Measurements from ENCODE around the gene ZMAT3.

ZMAT3 gene

GRCh38 chr3:179091113-179091512, 19.5 kb upstream of the ZMAT3 start:
- Histone ChIP-seq H3K9ac (ENCODE audit: low read depth in 1 of 2, low read length in 2 of 2) (no peak overlapping the region), H3K4me3 (ENCODE audit: low read depth in 1 of 2, low read length in 2 of 2) (no peak overlapping the region), H3K27me3 (ENCODE audit: control insufficient read depth in 1 of 2, insufficient read depth in 2 of 2, low read length in 2 of 2) (no peaks in the 10 kb centered on the region)

DNA sequence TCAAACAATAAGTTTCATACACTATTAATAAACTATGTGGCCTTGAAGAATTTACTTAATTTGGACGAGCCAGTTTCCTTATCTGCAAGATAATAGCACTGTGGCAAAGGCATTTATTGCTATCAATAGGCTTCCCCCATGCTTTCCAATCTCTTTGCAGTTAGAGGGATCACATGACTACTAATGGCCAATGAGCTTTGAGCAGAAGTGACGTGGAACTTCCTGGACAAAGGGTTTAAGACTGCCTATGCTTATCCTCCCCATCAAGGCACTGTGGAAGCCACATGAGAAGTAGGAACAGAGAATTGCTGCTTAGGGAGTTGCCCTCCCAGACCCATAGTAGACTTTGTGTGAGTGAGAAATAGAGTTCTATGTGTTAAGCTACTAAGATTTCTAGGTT, 16.7 kb upstream of the ZMAT3 start:
- Histone ChIP-seq H3K36me3 (ENCODE audit: control insufficient read depth in 1 of 2, insufficient read depth in 2 of 2, low read length in 2 of 2) (no peaks in the 10 kb centered on the region), H3K9ac (ENCODE audit: low read depth in 1 of 2, low read length in 2 of 2) (no peak overlapping the region), H3K27me3 (ENCODE audit: control insufficient read depth in 1 of 2, insufficient read depth in 2 of 2, low read length in 2 of 2) (no peaks in the 10 kb centered on the region), H3K4me1 (ENCODE audit: control insufficient read depth in 1 of 2, insufficient read depth in 2 of 2, low read length in 2 of 2) (no peaks in the 10 kb centered on the region), H3K27ac (ENCODE audit: low read depth, low read length) (no peak overlapping the region), H3K9me3 (ENCODE audit: control insufficient read depth in 1 of 2, low read length in 2 of 2) (no peaks in the 10 kb centered on the region), H3K4me3 (ENCODE audit: low read depth in 1 of 2, low read length in 2 of 2) (no peak overlapping the region)

More at GRCh38 chr3:179091113-179091512, 19.5 kb upstream of the ZMAT3 start:
- Histone ChIP-seq H3K9me3 (ENCODE audit: control insufficient read depth in 1 of 2, low read length in 2 of 2) (no peaks in the 10 kb centered on the region), H3K36me3 (ENCODE audit: control insufficient read depth in 1 of 2, insufficient read depth in 2 of 2, low read length in 2 of 2) (no peaks in the 10 kb centered on the region), H3K27ac (ENCODE audit: low read depth, low read length) (no peak overlapping the region), H3K4me1 (ENCODE audit: control insufficient read depth in 1 of 2, insufficient read depth in 2 of 2, low read length in 2 of 2) (no peaks in the 10 kb centered on the region)

- Histone ChIP-seq H3K4me1 (ENCODE audit: control insufficient read depth in 1 of 2, insufficient read depth in 2 of 2, low read length in 2 of 2) (no peaks in the 10 kb centered on the region), H3K36me3 (ENCODE audit: control insufficient read depth in 1 of 2, insufficient read depth in 2 of 2, low read length in 2 of 2) (no peaks in the 10 kb centered on the region), H3K4me3 (ENCODE audit: low read depth in 1 of 2, low read length in 2 of 2) (no peak overlapping the region), H3K9me3 (ENCODE audit: control insufficient read depth in 1 of 2, low read length in 2 of 2) (no peaks in the 10 kb centered on the region), H3K9ac (ENCODE audit: low read depth in 1 of 2, low read length in 2 of 2) (no peak overlapping the region), H3K27ac (ENCODE audit: low read depth, low read length) (no peak overlapping the region), H3K27me3 (ENCODE audit: control insufficient read depth in 1 of 2, insufficient read depth in 2 of 2, low read length in 2 of 2) (no peaks in the 10 kb centered on the region)
Observed at GRCh38 chr3:179083977-179084376, 12.4 kb upstream of the ZMAT3 start.

DNA sequence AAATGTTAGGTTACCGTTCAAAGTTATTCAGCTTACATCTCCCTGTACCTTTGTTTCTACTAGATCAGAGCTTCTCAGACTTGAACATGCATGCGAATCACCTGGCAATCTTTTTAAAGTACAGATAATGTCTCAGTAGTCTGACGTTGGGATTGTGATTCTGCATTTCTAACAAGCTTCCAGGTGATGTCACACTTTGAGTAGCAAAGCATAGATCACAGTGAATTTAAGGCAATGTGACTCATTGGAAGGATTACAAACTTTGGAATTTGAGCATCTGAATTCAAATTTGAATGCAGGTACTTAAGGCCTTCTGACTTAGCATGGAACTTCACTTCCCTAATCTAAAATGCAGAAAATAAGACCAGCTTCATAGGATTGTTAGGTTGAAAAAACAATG, 10.8 kb upstream of the ZMAT3 start:
- no peaks in the 10 kb centered on the region for H3K36me3 ChIP-seq (ENCODE audit: control insufficient read depth in 1 of 2, insufficient read depth in 2 of 2, low read length in 2 of 2)
- H3K9me3 ChIP-seq (ENCODE audit: control insufficient read depth in 1 of 2, low read length in 2 of 2) = no peaks in the 10 kb centered on the region
- H3K4me1 ChIP-seq (ENCODE audit: control insufficient read depth in 1 of 2, insufficient read depth in 2 of 2, low read length in 2 of 2) = no peaks in the 10 kb centered on the region
- H3K27ac ChIP-seq (ENCODE audit: low read depth, low read length) = no peak overlapping the region
- no peaks in the 10 kb centered on the region for H3K27me3 ChIP-seq (ENCODE audit: control insufficient read depth in 1 of 2, insufficient read depth in 2 of 2, low read length in 2 of 2)
- no peak overlapping the region for H3K9ac ChIP-seq (ENCODE audit: low read depth in 1 of 2, low read length in 2 of 2)
- H3K4me3 ChIP-seq (ENCODE audit: low read depth in 1 of 2, low read length in 2 of 2) = no peak overlapping the region

DNA sequence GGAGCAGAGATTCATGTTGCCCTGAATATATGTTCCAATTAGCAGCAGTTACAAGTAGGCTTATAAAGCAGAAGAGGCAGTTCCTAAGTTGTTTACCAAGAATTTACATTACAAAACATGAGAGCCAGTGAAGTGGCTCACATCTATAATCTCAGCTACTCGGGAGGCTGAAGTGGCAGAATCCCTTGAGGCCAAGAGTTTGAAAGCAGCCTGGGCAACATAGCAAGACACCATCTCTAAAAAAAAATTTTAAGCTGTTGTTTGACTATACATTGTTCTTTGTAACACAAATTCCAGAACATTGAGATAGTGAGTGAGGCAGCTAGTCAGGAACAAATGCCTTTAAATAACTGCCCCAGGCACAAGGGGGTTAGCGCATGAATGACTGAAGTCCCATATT, 10.3 kb upstream of the ZMAT3 start:
- H3K9me3 ChIP-seq (ENCODE audit: control insufficient read depth in 1 of 2, low read length in 2 of 2) = no peaks in the 10 kb centered on the region
- H3K27ac ChIP-seq (ENCODE audit: low read depth, low read length) = no peak overlapping the region
- no peak overlapping the region for H3K9ac ChIP-seq (ENCODE audit: low read depth in 1 of 2, low read length in 2 of 2)
- H3K36me3 ChIP-seq (ENCODE audit: control insufficient read depth in 1 of 2, insufficient read depth in 2 of 2, low read length in 2 of 2) = no peaks in the 10 kb centered on the region
- H3K4me3 ChIP-seq (ENCODE audit: low read depth in 1 of 2, low read length in 2 of 2) = no peak overlapping the region
- no peaks in the 10 kb centered on the region for H3K27me3 ChIP-seq (ENCODE audit: control insufficient read depth in 1 of 2, insufficient read depth in 2 of 2, low read length in 2 of 2)
- no peaks in the 10 kb centered on the region for H3K4me1 ChIP-seq (ENCODE audit: control insufficient read depth in 1 of 2, insufficient read depth in 2 of 2, low read length in 2 of 2)

- H3K36me3 ChIP-seq (ENCODE audit: control insufficient read depth in 1 of 2, insufficient read depth in 2 of 2, low read length in 2 of 2) = no peaks in the 10 kb centered on the region
- no peak overlapping the region for H3K9ac ChIP-seq (ENCODE audit: low read depth in 1 of 2, low read length in 2 of 2)
- no peak overlapping the region for H3K4me3 ChIP-seq (ENCODE audit: low read depth in 1 of 2, low read length in 2 of 2)
- no peaks in the 10 kb centered on the region for H3K27me3 ChIP-seq (ENCODE audit: control insufficient read depth in 1 of 2, insufficient read depth in 2 of 2, low read length in 2 of 2)
- H3K27ac ChIP-seq (ENCODE audit: low read depth, low read length) = no peak overlapping the region
- H3K4me1 ChIP-seq (ENCODE audit: control insufficient read depth in 1 of 2, insufficient read depth in 2 of 2, low read length in 2 of 2) = no peaks in the 10 kb centered on the region
- no peaks in the 10 kb centered on the region for H3K9me3 ChIP-seq (ENCODE audit: control insufficient read depth in 1 of 2, low read length in 2 of 2)
Observed at GRCh38 chr3:179079537-179079936, 7.9 kb upstream of the ZMAT3 start.

DNA sequence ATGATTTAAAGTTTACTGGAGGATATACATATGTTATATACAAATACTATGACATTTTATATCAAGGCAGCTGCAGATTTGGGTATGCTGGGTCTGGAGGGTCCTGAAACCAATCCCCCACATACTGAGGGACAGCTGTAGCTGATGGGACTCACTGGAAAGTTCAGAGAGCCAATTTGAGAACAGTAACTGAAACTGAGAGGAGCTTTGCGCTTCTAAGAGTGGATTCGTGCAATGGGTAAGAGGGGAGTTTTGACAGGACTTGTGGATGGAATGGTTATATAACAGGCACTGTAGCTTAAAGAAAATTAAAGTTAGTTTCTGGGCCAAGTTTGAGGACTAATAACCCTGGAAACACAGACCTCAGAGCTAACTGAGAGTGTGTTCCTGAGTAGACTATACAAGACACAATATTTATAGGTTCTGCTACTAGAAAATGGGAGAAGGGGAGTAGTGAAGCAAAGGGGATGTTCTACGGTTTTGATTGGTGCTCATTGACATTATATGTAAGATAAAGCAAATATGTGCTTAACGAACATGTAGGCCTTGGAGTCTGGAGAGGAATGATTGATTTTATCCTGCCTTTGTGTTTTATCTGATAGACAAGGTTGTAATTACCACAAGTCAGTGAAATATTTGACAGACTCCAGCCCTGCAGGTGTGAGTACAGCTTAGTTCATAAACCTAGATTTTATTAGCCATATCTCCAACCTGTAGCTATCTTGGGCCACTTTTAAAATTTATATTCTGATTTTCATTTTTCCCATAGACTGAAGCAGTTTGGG, 4.8 kb upstream of the ZMAT3 start:
- H3K9ac ChIP-seq (ENCODE audit: low read depth in 1 of 2, low read length in 2 of 2) = no peak overlapping the region
- no peak overlapping the region for H3K4me3 ChIP-seq (ENCODE audit: low read depth in 1 of 2, low read length in 2 of 2)
- H3K27me3 ChIP-seq (ENCODE audit: control insufficient read depth in 1 of 2, insufficient read depth in 2 of 2, low read length in 2 of 2) = no peaks in the 10 kb centered on the region
- no peaks in the 10 kb centered on the region for H3K4me1 ChIP-seq (ENCODE audit: control insufficient read depth in 1 of 2, insufficient read depth in 2 of 2, low read length in 2 of 2)
- H3K36me3 ChIP-seq (ENCODE audit: control insufficient read depth in 1 of 2, insufficient read depth in 2 of 2, low read length in 2 of 2) = no peaks in the 10 kb centered on the region
- H3K9me3 ChIP-seq (ENCODE audit: control insufficient read depth in 1 of 2, low read length in 2 of 2) = no peaks in the 10 kb centered on the region
- no peak overlapping the region for H3K27ac ChIP-seq (ENCODE audit: low read depth, low read length)

GRCh38 chr3:179074656-179075055, 3.0 kb upstream of the ZMAT3 start:
- no peak overlapping the region for H3K9ac ChIP-seq (ENCODE audit: low read depth in 1 of 2, low read length in 2 of 2)
- H3K36me3 ChIP-seq (ENCODE audit: control insufficient read depth in 1 of 2, insufficient read depth in 2 of 2, low read length in 2 of 2) = no peaks in the 10 kb centered on the region
- H3K4me1 ChIP-seq (ENCODE audit: control insufficient read depth in 1 of 2, insufficient read depth in 2 of 2, low read length in 2 of 2) = peaks cover 5 to 7% of the 10 kb centered on the region in 2 donors
- no peaks in the 10 kb centered on the region for H3K9me3 ChIP-seq (ENCODE audit: control insufficient read depth in 1 of 2, low read length in 2 of 2)
- no peak overlapping the region for H3K4me3 ChIP-seq (ENCODE audit: low read depth in 1 of 2, low read length in 2 of 2)
- no peaks in the 10 kb centered on the region for H3K27me3 ChIP-seq (ENCODE audit: control insufficient read depth in 1 of 2, insufficient read depth in 2 of 2, low read length in 2 of 2)
- no peak overlapping the region for H3K27ac ChIP-seq (ENCODE audit: low read depth, low read length)

DNA sequence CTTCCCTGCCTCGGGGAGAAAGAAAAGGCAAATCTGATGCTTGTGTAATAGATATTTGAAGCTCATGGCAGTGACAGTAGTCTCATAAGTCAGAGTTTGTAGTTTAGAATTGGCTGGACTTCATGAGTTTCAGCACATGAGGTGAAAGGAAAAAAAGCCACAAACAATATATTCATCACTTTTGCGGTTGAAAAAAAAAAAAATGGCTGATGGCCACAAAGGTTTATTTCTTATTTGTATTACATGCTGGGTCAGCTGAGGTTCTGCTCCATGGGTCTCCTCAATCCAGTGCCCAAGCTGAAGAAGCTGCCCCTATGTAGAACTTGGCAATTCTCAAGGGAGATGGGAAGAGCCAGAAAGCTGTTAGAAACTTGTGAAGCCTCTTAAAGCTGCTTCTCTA, 2.2 kb upstream of the ZMAT3 start:
- Histone ChIP-seq H3K9me3 (ENCODE audit: control insufficient read depth in 1 of 2, low read length in 2 of 2) (no peaks in the 10 kb centered on the region), H3K36me3 (ENCODE audit: control insufficient read depth in 1 of 2, insufficient read depth in 2 of 2, low read length in 2 of 2) (no peaks in the 10 kb centered on the region), H3K27me3 (ENCODE audit: control insufficient read depth in 1 of 2, insufficient read depth in 2 of 2, low read length in 2 of 2) (no peaks in the 10 kb centered on the region), H3K4me1 (ENCODE audit: control insufficient read depth in 1 of 2, insufficient read depth in 2 of 2, low read length in 2 of 2) (peaks cover 5 to 7% of the 10 kb centered on the region in 2 donors), H3K9ac (ENCODE audit: low read depth in 1 of 2, low read length in 2 of 2) (no peak overlapping the region), H3K4me3 (ENCODE audit: low read depth in 1 of 2, low read length in 2 of 2) (no peak overlapping the region), H3K27ac (ENCODE audit: low read depth, low read length) (no peak overlapping the region)

DNA sequence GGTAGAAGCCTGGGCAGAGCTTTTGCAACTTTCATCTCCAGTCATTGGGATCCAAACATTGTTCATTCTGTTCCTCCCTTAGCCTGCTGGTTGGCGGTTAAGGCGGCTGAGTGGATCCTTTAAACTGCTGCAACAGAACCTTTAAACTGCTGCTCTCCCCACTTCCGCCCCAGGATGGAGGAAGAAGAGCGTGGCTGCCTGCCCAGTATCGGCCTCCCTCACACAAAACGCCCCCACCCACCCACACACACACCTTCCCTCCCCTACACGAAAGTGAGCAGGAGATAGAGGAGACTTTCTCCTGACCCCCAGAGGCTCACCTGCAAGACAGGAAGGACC, 460 bp upstream of the ZMAT3 start:
- H3K27me3 ChIP-seq (ENCODE audit: control insufficient read depth in 1 of 2, insufficient read depth in 2 of 2, low read length in 2 of 2) = no peaks in the 10 kb centered on the region
- peak overlapping the region; percentile 74 for H3K27ac ChIP-seq (ENCODE audit: low read depth, low read length)
- peaks cover 5 to 6% of the 10 kb centered on the region in 2 donors for H3K36me3 ChIP-seq (ENCODE audit: control insufficient read depth in 1 of 2, insufficient read depth in 2 of 2, low read length in 2 of 2)
- peaks cover 5 to 7% of the 10 kb centered on the region in 2 donors for H3K4me1 ChIP-seq (ENCODE audit: control insufficient read depth in 1 of 2, insufficient read depth in 2 of 2, low read length in 2 of 2)
- H3K9me3 ChIP-seq (ENCODE audit: control insufficient read depth in 1 of 2, low read length in 2 of 2) = no peaks in the 10 kb centered on the region
- peak overlapping the region; percentile 84 to 97 for H3K4me3 ChIP-seq (ENCODE audit: low read depth in 1 of 2, low read length in 2 of 2)
- H3K9ac ChIP-seq (ENCODE audit: low read depth in 1 of 2, low read length in 2 of 2) = peak overlapping the region; percentile 46 to 81

GRCh38 chr3:179071027-179071322, 634 bp downstream of the ZMAT3 start:
- Histone ChIP-seq H3K4me3 (ENCODE audit: low read depth in 1 of 2, low read length in 2 of 2) (peak overlapping the region; percentile 84 to 97), H3K27ac (ENCODE audit: low read depth, low read length) (no peak overlapping the region), H3K36me3 (ENCODE audit: control insufficient read depth in 1 of 2, insufficient read depth in 2 of 2, low read length in 2 of 2) (peaks cover 6 to 10% of the 10 kb centered on the region in 2 donors), H3K9me3 (ENCODE audit: control insufficient read depth in 1 of 2, low read length in 2 of 2) (no peaks in the 10 kb centered on the region), H3K9ac (ENCODE audit: low read depth in 1 of 2, low read length in 2 of 2) (peak overlapping the region; percentile 46 to 81), H3K27me3 (ENCODE audit: control insufficient read depth in 1 of 2, insufficient read depth in 2 of 2, low read length in 2 of 2) (no peaks in the 10 kb centered on the region), H3K4me1 (ENCODE audit: control insufficient read depth in 1 of 2, insufficient read depth in 2 of 2, low read length in 2 of 2) (peaks cover 5 to 7% of the 10 kb centered on the region in 2 donors)
